ENCODE results near the gene CLEC18B.
"Not testable (repeated sequence)": the region's sequence is repeated elsewhere in the genome, so short reads cannot be mapped to it uniquely, and the experiment has no call there.

The CLEC18B gene

GRCh38 chr16:74407362-74407705 lies 13.9 kb downstream of the CLEC18B start:
- not testable (repeated sequence) for DNase-seq (ENCODE audit: low read depth in 3 of 3, low spot score in 1 of 3)

GRCh38 chr16:74406600-74407361 lies 14.5 kb downstream of the CLEC18B start:
- not testable (repeated sequence) for DNase-seq (ENCODE audit: low read depth in 3 of 3, low spot score in 1 of 3)

GRCh38 chr16:74404148-74404933 lies 16.9 kb downstream of the CLEC18B start:
- DNase-seq (ENCODE audit: low read depth in 3 of 3, low spot score in 1 of 3), result not testable (repeated sequence)

- not testable (repeated sequence) for DNase-seq (ENCODE audit: low read depth in 3 of 3, low spot score in 1 of 3)
These were observed 21.0 kb downstream of the CLEC18B start for GRCh38 chr16:74400238-74400637.

GRCh38 chr16:74398212-74398895 lies 22.9 kb downstream of the CLEC18B start:
- DNase-seq (ENCODE audit: low read depth in 3 of 3, low spot score in 1 of 3), result not testable (repeated sequence)

GRCh38 chr16:74396521-74397017 lies 24.7 kb downstream of the CLEC18B start:
- not testable (repeated sequence) for DNase-seq (ENCODE audit: low read depth in 3 of 3, low spot score in 1 of 3)

- DNase-seq (ENCODE audit: low read depth in 3 of 3, low spot score in 1 of 3), result not testable (repeated sequence)
These were observed 26.7 kb downstream of the CLEC18B start for GRCh38 chr16:74394604-74395003.

GRCh38 chr16:74394131-74394530 lies 27.1 kb downstream of the CLEC18B start:
- not testable (repeated sequence) for DNase-seq (ENCODE audit: low read depth in 3 of 3, low spot score in 1 of 3)

- not testable (repeated sequence) for DNase-seq (ENCODE audit: low read depth in 3 of 3, low spot score in 1 of 3)
These were observed 29.7 kb downstream of the CLEC18B start for GRCh38 chr16:74391454-74392050.

GRCh38 chr16:74382339-74383034 lies 38.8 kb downstream of the CLEC18B start:
- DNase-seq (ENCODE audit: low read depth in 3 of 3, low spot score in 1 of 3), result not testable (repeated sequence)

GRCh38 chr16:74373847-74374184 lies 47.5 kb downstream of the CLEC18B start:
- DNase-seq (ENCODE audit: low read depth in 3 of 3, low spot score in 1 of 3), result not testable (repeated sequence)

- no peak for DNase-seq (ENCODE audit: low read depth in 3 of 3, low spot score in 1 of 3)
These were observed 48.1 kb downstream of the CLEC18B start for GRCh38 chr16:74372953-74373846.

- DNase-seq (ENCODE audit: low read depth in 3 of 3, low spot score in 1 of 3), result no peak
These were observed 48.9 kb downstream of the CLEC18B start for GRCh38 chr16:74372369-74372768.

- DNase-seq (ENCODE audit: low read depth in 3 of 3, low spot score in 1 of 3), result not testable (repeated sequence)
These were observed 50.7 kb downstream of the CLEC18B start for GRCh38 chr16:74370338-74371135.

- DNase-seq (ENCODE audit: low read depth in 3 of 3, low spot score in 1 of 3), result peak; percentile 89 to 100 (median 95)
These were observed 53.0 kb downstream of the CLEC18B start for GRCh38 chr16:74368002-74368911.

GRCh38 chr16:74367469-74368001 lies 53.7 kb downstream of the CLEC18B start:
- peak in 2 of 3 donors; percentile 11 to 17 for DNase-seq (ENCODE audit: low read depth in 3 of 3, low spot score in 1 of 3)
